NCI-H82 treated with DMSO at 0.1 percent for 48 hours (cell line): Measurements from ENCODE around the gene NKX2-4.

Experiments
- DNase-seq: peaks from one replicate; lab custom pipeline; 2025; ENCODE audit not compliant: unreplicated experiment; lab: John Stamatoyannopoulos, UW

Gene NKX2-4

DNA sequence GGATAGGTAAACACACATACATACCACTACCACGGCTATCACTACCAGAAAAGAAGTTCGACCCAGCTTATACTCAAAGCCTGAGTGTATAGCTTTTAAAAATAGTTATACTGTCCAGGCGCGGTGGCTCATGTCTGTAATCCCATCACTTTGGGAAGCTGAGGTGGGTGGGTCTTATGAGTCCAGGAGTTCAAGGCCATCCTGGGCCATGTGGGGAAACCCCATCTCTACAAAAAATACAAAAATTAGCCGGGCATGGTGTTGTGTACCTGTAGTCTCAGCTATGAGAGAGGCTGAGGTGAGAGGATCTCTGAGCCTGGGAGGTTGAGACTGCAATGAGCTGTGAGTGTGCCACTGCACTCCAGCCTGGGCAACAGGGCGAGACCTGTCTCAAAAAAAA, 32.9 kb downstream of the NKX2-4 start:
- no peak for DNase-seq

DNA sequence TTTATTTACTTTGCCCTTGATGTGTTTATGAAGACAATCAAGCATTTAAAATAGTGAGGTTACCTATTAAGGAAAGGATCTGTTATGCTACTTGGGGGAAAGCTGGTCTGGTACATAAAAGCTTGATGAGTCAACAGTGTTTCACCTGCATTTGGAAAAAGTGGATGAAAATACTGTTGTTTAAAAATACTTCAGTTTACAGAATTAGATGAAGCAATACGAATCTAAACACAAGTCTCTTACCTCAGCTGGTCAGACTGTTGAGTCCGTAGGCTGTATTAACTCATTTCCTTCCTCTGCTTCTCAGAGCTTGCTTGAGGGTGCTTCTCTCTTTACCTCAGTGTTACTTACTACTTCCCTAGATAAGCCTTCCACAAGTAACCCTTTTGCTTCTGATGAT, 36.1 kb downstream of the NKX2-4 start:
- DNase-seq: no peak

DNA sequence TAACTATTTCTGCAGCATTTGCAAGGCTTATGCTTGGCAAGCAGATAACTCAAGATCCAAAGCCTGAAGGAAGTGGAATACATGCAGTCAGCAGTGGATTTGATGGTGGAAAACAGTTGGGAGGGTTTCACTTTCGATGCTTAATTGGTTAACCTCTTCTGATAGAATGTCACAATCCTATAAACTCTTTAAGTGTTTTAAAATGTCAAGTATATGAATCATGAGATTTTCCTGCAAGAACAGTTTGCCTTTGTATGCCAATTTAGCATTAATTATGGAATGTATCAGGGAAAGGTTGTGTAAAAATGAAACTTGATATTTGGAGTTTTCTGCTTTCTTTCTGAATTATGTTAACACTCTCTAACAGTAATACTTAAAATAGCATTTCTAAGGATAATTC, 36.6 kb downstream of the NKX2-4 start:
- no peak for DNase-seq

DNA sequence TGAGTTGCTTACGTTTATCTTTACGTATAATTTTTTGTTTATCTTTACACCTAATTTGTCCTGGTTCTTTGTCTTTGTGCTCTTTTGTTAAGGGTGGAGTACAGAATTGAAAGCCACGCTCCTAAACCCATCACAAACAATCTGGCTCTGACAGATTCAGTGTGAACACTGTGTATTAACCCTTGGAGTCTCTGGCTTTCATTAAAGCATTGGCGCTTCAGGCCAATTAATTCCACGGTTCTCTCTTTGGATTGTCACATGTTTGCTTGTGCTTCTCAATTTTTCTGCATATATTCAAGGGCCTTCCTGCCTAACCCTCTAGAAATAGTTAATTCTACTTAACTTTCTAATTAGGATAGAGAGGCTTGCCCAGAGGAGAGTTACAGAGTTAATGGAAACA, 38.6 kb downstream of the NKX2-4 start:
- DNase-seq: no peak

DNA sequence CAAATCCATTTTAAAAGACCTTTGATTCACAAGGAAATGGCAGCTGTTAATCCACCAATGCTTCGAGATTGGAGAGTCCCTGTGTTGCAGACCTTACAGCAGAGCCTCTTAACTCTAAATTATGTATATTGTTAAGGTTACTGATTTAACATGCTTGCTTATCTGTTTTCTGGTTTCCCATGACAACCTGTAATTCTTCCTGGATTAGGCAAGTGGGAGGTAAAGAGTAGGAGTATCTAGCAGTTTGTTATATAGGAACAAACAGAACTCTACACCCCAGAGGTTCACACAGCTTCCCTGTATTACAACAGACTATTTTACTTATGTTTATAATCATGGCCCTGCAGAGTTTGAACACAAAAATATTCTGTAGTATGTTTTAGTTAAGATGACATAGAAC, 39.5 kb downstream of the NKX2-4 start:
- DNase-seq: no peak

DNA sequence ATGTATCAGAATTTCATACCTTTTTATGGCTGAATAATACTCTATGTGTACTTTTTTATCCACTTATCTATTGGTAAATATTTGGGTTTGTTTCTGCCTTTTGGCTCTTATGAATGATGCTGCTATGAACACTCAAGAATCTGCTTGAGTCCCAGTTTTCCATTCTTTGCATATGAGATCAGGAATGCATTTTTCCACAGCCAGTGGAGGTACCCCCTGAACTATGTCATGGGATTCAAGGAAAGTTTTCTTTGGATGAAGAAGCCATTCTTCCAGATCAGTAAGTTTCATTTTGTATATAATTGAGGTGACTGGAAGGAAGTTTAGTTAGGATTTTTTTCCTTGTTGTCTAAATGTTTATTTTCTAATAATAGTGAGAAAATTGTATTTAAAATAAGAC, 40.9 kb downstream of the NKX2-4 start:
- no peak for DNase-seq

DNA sequence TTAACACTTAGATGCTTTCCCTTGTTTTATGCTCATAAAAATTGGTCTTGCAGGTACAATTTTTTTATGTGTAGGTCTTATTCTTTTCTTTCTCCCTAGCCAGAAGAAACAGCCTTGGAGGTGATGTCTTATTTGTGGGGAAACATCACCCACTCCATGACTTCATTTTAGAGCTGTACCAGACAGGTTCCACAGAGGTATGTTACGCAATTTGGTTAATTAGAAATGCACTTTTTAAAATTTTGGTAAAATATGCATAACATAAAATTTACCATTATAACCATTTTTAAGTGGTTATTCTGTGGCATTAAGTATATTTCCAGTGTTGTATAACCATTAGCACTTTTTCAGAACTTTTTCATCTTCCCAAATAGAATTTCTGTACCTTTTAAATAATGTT, 41.3 kb downstream of the NKX2-4 start:
- no peak for DNase-seq

DNA sequence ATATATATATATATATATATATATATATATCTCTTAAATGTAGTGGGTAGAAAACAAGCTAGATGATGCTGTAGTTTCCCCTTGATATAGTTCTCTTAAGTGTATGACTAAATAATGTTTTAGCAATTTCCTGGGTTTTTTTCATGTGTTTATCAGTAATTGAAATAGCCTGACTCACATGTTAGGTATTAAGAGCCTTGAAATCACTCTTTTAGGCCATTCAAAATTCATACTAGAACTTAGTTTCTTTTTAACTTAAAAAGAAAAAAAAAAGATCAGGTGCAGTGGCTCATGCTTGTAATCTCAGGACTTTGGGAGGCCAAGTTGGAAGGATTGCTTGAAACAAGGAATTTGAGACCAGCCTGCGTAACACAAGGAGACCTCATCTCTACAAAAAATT, 44.1 kb downstream of the NKX2-4 start:
- no peak for DNase-seq

DNA sequence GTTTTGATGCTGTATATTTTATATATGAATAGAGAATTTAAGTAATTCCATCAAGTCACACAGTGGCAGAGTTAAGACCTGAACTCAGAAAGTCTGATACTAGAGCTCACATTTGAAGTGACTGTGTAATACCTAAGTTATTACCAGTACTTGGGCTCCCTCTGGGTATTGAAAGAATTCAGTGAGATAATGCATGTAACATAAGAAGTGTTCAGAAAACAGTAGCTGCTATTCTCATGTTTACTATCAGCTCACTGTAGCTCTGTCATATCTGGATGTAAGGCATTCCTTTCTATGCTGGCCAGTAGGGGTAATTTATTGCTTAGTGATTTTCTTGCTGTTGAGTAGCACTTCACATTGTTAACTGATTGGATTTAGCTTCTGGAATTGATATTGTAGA, 44.6 kb downstream of the NKX2-4 start:
- DNase-seq: no peak
